ENCODE data around the gene PIEZO1. TPM values are rescaled to one million over a fixed set of nuclear protein-coding genes. Genes with fewer than 3 reads are reported as not detected.

The PIEZO1 gene
- total RNA-seq, 4 donors from 2014 or later: 81.2 to 145 (median 113) TPM

- peaks cover 14 to 16% of the 10 kb centered on the region in 2 donors for H3K4me1 ChIP-seq
- TF ChIP-seq CTCF (IDR thresholded peaks at IDR 0.05) (no peak), POLR2A (IDR thresholded peaks at IDR 0.05) (no peak)
- H3K27ac ChIP-seq: no peak overlapping the region
- intact Hi-C loops (cut with DNase I): no loop called here
- 74 to 87% methylated on average over 14 to 17 of the region's 17 CpGs for WGBS, 2 donors
- DNase-seq: no peak
- no peaks in the 10 kb centered on the region for H3K36me3 ChIP-seq
- no peaks in the 10 kb centered on the region for H3K27me3 ChIP-seq
- H3K9me3 ChIP-seq: no peaks in the 10 kb centered on the region
- H3K4me3 ChIP-seq (replicated peaks in 1 of 3): no peak overlapping the region
Observed at GRCh38 chr16:88799569-88800276, 14.7 kb upstream of the PIEZO1 start.

DNA sequence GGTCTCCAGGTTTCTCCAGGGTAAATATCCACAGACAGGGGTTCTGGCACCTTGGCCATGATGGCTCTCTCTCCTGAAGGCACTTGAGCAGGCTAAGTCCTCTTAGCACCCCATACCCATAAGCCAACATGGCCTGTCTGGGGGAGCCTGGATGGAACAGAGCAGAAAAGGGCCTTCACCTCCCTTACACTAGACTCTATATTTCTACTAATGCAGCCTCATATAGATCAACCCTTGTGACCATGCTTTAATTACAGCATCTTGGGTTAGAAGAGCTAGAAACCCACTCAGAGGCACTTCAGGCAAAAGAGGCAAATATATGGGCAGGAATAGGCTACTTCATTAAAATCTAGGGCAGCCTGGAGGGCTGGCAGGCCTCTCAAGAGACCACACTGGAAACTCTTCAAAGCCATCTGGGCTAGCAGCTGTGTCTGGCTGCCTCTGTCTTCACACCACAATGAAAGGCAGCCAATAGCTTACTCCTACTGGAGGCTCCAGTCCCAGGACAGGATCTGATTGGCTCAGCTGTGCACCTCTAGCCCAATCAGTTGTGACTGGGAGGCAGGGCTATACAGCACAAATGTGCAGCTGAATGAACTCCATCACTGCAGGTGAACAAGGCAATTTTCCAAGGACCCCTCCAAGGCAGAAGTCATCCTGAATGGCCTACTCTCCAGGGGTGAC lies 13.9 kb upstream of the PIEZO1 start:
- no peak for DNase-seq
- Histone ChIP-seq H3K4me1 (peaks cover 6 to 8% of the 10 kb centered on the region in 2 donors), H3K27ac (no peak overlapping the region), H3K9me3 (no peaks in the 10 kb centered on the region), H3K27me3 (no peaks in the 10 kb centered on the region), H3K36me3 (no peaks in the 10 kb centered on the region), H3K4me3 (replicated peaks in 1 of 3) (no peak overlapping the region)
- no peak for TF ChIP-seq POLR2A (IDR thresholded peaks at IDR 0.05)
- no peak for TF ChIP-seq CTCF (IDR thresholded peaks at IDR 0.05)
- intact Hi-C loops (cut with DNase I): no loop called here

DNA sequence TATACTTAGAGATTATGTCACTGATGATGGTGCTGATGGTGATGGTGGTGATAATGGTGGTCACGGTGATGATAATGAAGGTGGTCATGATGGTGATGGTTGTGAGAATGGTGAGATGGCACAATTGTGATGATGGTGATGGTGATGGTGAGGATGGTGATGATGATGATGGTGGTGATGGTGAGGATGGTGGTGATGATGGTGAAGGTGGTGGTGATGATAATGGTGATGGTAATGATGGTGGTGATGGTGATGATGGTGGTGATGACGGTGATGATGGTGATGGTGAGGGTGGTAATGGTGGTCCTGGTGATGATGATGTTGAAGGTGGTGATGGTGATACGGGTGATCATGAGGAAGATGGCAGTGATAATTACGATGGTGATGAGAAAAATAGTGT lies 13.1 kb upstream of the PIEZO1 start:
- Histone ChIP-seq H3K4me3 (replicated peaks in 1 of 3) (no peak overlapping the region), H3K27me3 (no peaks in the 10 kb centered on the region), H3K36me3 (no peaks in the 10 kb centered on the region), H3K27ac (no peak overlapping the region), H3K9me3 (no peaks in the 10 kb centered on the region), H3K4me1 (peaks cover 6 to 7% of the 10 kb centered on the region in 2 donors)
- no peak for DNase-seq
- intact Hi-C loops (cut with DNase I): no loop called here
- no peak for TF ChIP-seq POLR2A (IDR thresholded peaks at IDR 0.05)
- WGBS, 2 donors: 85 to 87% methylated on average over 4 of the region's 4 CpGs

DNA sequence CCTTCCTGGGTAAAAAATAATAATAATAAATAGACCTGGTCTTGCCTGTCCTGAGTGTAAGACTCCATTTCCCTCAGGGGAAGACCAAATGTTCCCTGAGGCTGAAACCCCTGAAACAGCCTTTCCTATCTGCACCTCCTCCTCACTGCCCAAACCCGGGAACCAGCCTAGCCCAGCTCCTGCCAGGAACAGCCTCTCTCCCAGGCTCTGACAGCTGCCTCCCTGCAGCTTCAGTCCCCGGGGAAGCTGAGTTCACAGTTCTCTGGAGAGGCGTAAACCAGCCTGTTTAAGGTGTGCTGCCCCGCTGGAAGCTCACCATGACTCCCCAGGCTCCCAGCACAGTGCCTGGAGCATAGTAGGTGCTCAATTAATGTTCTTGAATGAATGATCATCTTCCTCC lies 11.3 kb upstream of the PIEZO1 start:
- intact Hi-C loops (cut with DNase I): no loop called here
- Histone ChIP-seq H3K27me3 (no peaks in the 10 kb centered on the region), H3K27ac (no peak overlapping the region), H3K36me3 (no peaks in the 10 kb centered on the region), H3K4me3 (replicated peaks in 1 of 3) (no peak overlapping the region), H3K4me1 (no peaks in the 10 kb centered on the region), H3K9me3 (no peaks in the 10 kb centered on the region)
- TF ChIP-seq CTCF (IDR thresholded peaks at IDR 0.05) (no peak), POLR2A (IDR thresholded peaks at IDR 0.05) (no peak)
- no peak for DNase-seq
- 61 to 68% methylated on average over 4 of the region's 4 CpGs for WGBS, 2 donors

DNA sequence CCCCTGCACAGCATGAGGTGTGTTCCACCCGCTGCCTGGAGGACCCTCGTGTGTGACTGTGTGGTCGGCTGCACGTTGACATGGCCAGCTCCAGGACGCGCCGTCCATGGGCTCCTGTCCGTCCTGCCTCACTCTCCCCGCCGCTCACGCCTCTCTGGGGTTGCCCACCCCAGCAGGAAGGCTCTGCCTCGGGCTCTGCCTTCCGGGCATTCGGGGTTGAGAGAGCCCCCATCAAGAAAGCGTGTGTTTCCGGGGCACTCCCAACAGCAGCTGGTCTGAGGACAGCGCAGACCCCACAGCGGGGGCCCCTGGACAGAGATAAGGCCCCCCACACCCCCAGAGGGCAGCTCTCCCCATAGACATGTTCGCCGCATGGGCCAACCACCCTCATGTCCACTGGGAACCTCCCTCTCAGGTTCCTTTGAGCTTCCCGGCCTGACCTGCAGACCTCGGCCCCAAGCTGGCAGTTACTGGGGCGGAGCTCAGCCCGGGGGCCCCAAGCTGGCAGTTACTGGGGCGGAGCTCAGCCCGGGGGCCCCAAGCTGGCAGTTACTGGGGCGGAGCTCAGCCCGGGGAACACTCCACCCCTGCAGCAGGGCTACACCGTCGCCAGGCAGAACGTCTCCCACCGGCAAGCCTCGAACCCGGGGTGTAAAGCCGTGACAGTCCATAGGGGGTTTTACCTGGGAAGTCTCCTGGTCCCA lies 8.4 kb upstream of the PIEZO1 start:
- WGBS, 2 donors: 53 to 64% methylated on average over 22 to 29 of the region's 35 CpGs
- Histone ChIP-seq H3K36me3 (no peaks in the 10 kb centered on the region), H3K27me3 (no peaks in the 10 kb centered on the region), H3K4me1 (no peaks in the 10 kb centered on the region), H3K9me3 (no peaks in the 10 kb centered on the region), H3K27ac (no peak overlapping the region), H3K4me3 (replicated peaks in 1 of 3) (no peak overlapping the region)
- no peak for DNase-seq
- intact Hi-C loops (cut with DNase I): no loop called here
- no peak for TF ChIP-seq POLR2A (IDR thresholded peaks at IDR 0.05)
- no peak for TF ChIP-seq CTCF (IDR thresholded peaks at IDR 0.05)
